ENCODE measurements around the gene MROH2A. TPM values are rescaled to one million over a fixed set of nuclear protein-coding genes. Genes with fewer than 3 reads are reported as not detected.

The MROH2A gene
- total RNA-seq, 3 donors from 2014 or later (not counting 1 experiment from before 2014, with no cell fraction given), result not detected

DNA sequence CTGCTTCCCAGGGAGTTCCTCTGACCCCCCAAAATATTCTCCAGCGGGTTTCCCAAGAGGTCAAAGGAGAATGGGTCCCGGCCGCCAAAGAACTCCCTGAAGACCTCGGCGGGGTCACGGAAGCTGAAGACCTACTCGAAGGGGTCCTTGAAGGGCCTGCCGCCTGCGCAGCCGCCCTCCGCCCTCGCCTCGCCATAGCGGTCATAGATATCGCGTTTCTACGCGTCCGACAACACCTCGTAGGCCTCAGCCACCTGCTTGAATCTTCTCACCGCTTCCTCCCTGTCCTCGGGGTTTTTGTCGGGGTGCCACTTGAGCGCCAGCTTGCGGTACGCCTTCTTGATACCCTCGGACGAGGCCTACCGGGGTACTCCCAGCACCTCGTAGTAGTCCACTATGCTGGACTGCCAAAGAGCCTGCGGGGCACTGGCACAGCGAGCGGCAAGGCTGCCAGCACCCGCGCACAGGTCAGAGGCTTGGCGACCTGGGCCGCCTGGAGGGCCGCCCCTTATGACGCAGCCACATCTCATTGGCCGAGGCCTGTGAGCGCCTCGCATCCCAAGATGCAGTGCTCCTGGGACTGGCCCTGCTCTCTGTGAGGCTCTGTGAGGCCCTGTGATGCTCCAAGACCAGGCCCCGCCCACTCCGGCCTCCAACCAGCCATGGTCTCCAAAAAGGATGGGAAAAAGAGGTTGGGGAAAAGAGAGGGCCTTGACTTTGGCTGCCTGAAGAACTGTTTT is 23.1 kb upstream of the MROH2A start:
- DNase-seq (no peak), ATAC-seq (no peak)
- Mint-ChIP-seq H3K4me3 (no peak overlapping the region), H3K4me1 (no peaks in the 10 kb centered on the region), H3K36me3 (peaks cover 3% of the 10 kb centered on the region), H3K27ac (no peak overlapping the region), H3K27me3 (ENCODE audit: low read depth in 2 of 2) (peaks cover 18 to 20% of the 10 kb centered on the region in 2 donors), H3K9me3 (no peaks in the 10 kb centered on the region)
- Histone ChIP-seq H3K4me1 (ENCODE audit: control insufficient read depth, insufficient read depth, low read length) (no peaks in the 10 kb centered on the region), H3K36me3 (ENCODE audit: control insufficient read depth, insufficient read depth, low read length) (no peaks in the 10 kb centered on the region), H3K4me3 (ENCODE audit: low read length) (no peak overlapping the region), H3K27ac (ENCODE audit: low read length) (no peak overlapping the region), H3K27me3 (ENCODE audit: control insufficient read depth, insufficient read depth, low read length) (peaks cover 4% of the 10 kb centered on the region), H3K9me3 (ENCODE audit: control insufficient read depth, insufficient read depth, low read length) (peaks cover 10% of the 10 kb centered on the region)
- no peak for TF ChIP-seq CTCF (IDR thresholded peaks at IDR 0.05)
- intact Hi-C loops (cut with micrococcal nuclease), result no loop called here
- WGBS (ENCODE audit: insufficient coverage), result 90% methylated on average over 42 of the region's 44 CpGs

- Mint-ChIP-seq H3K36me3 (no peaks in the 10 kb centered on the region), H3K27ac (no peak overlapping the region), H3K4me1 (no peaks in the 10 kb centered on the region), H3K4me3 (no peak overlapping the region), H3K9me3 (no peaks in the 10 kb centered on the region), H3K27me3 (ENCODE audit: low read depth in 2 of 2) (peaks cover 14 to 17% of the 10 kb centered on the region in 2 donors)
- H3K9me3 ChIP-seq (ENCODE audit: control insufficient read depth, insufficient read depth, low read length), result no peaks in the 10 kb centered on the region
- intact Hi-C loops (cut with micrococcal nuclease), result no loop called here
- WGBS (ENCODE audit: insufficient coverage), result 71% methylated on average over 2 of the region's 7 CpGs
- no peak overlapping the region for H3K4me3 ChIP-seq (ENCODE audit: low read length)
- H3K27me3 ChIP-seq (ENCODE audit: control insufficient read depth, insufficient read depth, low read length), result no peaks in the 10 kb centered on the region
- no peak for TF ChIP-seq CTCF (IDR thresholded peaks at IDR 0.05)
- H3K36me3 ChIP-seq (ENCODE audit: control insufficient read depth, insufficient read depth, low read length), result no peaks in the 10 kb centered on the region
- H3K27ac ChIP-seq (ENCODE audit: low read length), result no peak overlapping the region
- ATAC-seq (no peak), DNase-seq (no peak)
- no peaks in the 10 kb centered on the region for H3K4me1 ChIP-seq (ENCODE audit: control insufficient read depth, insufficient read depth, low read length)
Measured at GRCh38 chr2:233756429-233757081, 21.6 kb upstream of the MROH2A start.

- Mint-ChIP-seq H3K27me3 (ENCODE audit: low read depth in 2 of 2) (peaks cover 8 to 14% of the 10 kb centered on the region in 2 donors), H3K4me1 (no peaks in the 10 kb centered on the region), H3K4me3 (no peak overlapping the region), H3K9me3 (no peaks in the 10 kb centered on the region), H3K36me3 (no peaks in the 10 kb centered on the region), H3K27ac (no peak overlapping the region)
- no peaks in the 10 kb centered on the region for H3K9me3 ChIP-seq (ENCODE audit: control insufficient read depth, insufficient read depth, low read length)
- H3K27me3 ChIP-seq (ENCODE audit: control insufficient read depth, insufficient read depth, low read length), result no peaks in the 10 kb centered on the region
- H3K4me1 ChIP-seq (ENCODE audit: control insufficient read depth, insufficient read depth, low read length), result no peaks in the 10 kb centered on the region
- no peak for TF ChIP-seq CTCF (IDR thresholded peaks at IDR 0.05)
- intact Hi-C loops (cut with micrococcal nuclease), result no loop called here
- ATAC-seq (no peak), DNase-seq (no peak)
- H3K27ac ChIP-seq (ENCODE audit: low read length), result no peak overlapping the region
- H3K36me3 ChIP-seq (ENCODE audit: control insufficient read depth, insufficient read depth, low read length), result no peaks in the 10 kb centered on the region
- H3K4me3 ChIP-seq (ENCODE audit: low read length), result no peak overlapping the region
Measured at GRCh38 chr2:233758141-233758540, 20.0 kb upstream of the MROH2A start.
